KMS-11 (cell line): Measurements from ENCODE around the gene CRAMP1.
"Not testable (repeated sequence)": the region's sequence is repeated elsewhere in the genome, so short reads cannot be mapped to it uniquely, and the experiment has no call there.

Source experiments
- H2AFZ ChIP-seq: fragments of 200-600 bp; sonication (generic); 2 replicates; pipeline ENCODE4 v1.6.1; 2016; ENCODE audit warnings: antibody characterized with exemption, mixed run types, low read depth
- H3K27ac ChIP-seq: fragments of 200-600 bp; sonication (generic); 2 replicates; pipeline ENCODE4 v1.6.1; 2016; ENCODE audit warnings: mild to moderate bottlenecking, mixed run types
- H3K27me3 ChIP-seq: fragments of 200-600 bp; sonication (generic); 2 replicates; pipeline ENCODE4 v1.6.1; 2017; ENCODE audit warnings: mild to moderate bottlenecking, low read depth, mixed run types, moderate library complexity; ENCODE audit not compliant: insufficient read depth
- H3K36me3 ChIP-seq: fragments of 200-600 bp; sonication (generic); 2 replicates; pipeline ENCODE4 v1.6.1; 2017; ENCODE audit warnings: mild to moderate bottlenecking, mixed run types; ENCODE audit not compliant: insufficient read depth
- H3K4me1 ChIP-seq: fragments of 200-600 bp; sonication (generic); 2 replicates; pipeline ENCODE4 v1.6.1; 2016; ENCODE audit warnings: mild to moderate bottlenecking, low read depth, mixed run types; ENCODE audit not compliant: poor library complexity, severe bottlenecking
- H3K4me2 ChIP-seq: fragments of 200-600 bp; sonication (generic); 2 replicates; pipeline ENCODE4 v1.7.0; 2016; ENCODE audit warnings: mild to moderate bottlenecking, mixed run types
- H3K4me3 ChIP-seq: fragments of 200-600 bp; sonication (generic); IDR thresholded peaks from 2 replicates; pipeline ENCODE4 v1.6.1; 2017; ENCODE audit warnings: low read depth, low read length, mixed read lengths; ENCODE audit not compliant: insufficient read depth
- H3K79me2 ChIP-seq: fragments of 200-600 bp; sonication (generic); 2 replicates; pipeline ENCODE4 v1.6.1; 2016; ENCODE audit warnings: low read depth, mixed run types; ENCODE audit not compliant: insufficient read depth
- H3K9ac ChIP-seq: fragments of 200-600 bp; sonication (generic); 2 replicates; pipeline ENCODE4 v1.6.1; 2016; ENCODE audit warnings: mild to moderate bottlenecking, mixed run types
- H4K20me1 ChIP-seq: fragments of 200-600 bp; sonication (generic); 2 replicates; pipeline ENCODE4 v1.6.1; 2016; ENCODE audit warnings: mild to moderate bottlenecking, mixed run types; ENCODE audit not compliant: insufficient read depth
- CTCF ChIP-seq: fragments of 200-600 bp; sonication (generic); conservative IDR thresholded peaks from 2 replicates; pipeline ENCODE4 v1.6.1; 2017; ENCODE audit warnings: low read depth, mild to moderate bottlenecking, antibody characterized with exemption, low read length, moderate library complexity, mixed read lengths

Gene CRAMP1

DNA sequence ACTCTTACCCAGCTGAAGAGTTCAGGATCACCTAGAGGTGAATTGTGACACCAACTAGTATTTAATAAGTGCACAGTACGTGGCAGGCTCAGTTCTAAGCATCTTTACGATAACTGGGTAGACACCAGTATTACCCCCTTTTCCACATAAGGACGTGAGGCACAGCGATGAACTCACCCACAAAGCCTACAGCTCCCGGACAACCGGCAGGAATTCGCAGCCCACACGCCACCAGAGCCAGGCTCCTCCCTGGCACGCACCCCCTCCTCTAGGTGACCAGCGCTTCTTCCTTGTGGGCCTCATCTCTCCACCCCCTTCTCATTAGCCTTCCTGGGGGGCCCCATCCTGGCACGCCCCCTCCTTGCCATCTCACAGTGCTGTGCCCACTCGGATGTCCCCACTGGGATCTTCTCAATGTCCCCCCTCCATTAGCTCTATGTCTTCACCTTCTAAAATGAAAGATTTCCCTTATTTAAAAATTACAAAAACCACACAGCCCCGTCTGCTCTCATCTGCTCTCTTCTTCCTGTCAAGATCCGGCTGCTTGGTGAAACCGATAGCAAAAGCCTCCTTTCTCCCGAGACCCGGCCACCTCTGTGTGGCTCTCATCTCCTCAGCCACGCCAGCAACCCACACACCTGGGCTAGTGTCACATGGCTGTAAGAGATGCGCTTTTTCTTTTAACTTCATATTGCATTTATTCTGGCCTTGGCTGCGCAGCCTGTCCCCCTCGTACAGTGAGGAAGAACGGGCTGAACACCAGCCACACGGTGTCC lies 21.0 kb upstream of the CRAMP1 start:
- no peak overlapping the region for H2AFZ ChIP-seq
- H3K27me3 ChIP-seq: no peaks in the 10 kb centered on the region
- H3K9ac ChIP-seq: no peak overlapping the region
- TF ChIP-seq CTCF: no peak
- H3K4me3 ChIP-seq: no peak overlapping the region
- no peaks in the 10 kb centered on the region for H4K20me1 ChIP-seq
- H3K4me1 ChIP-seq: no peaks in the 10 kb centered on the region
- H3K79me2 ChIP-seq: no peaks in the 10 kb centered on the region
- H3K4me2 ChIP-seq: no peak overlapping the region
- H3K27ac ChIP-seq: no peak overlapping the region
- no peaks in the 10 kb centered on the region for H3K36me3 ChIP-seq

- Histone ChIP-seq H3K4me2 (no peak overlapping the region), H3K79me2 (no peaks in the 10 kb centered on the region), H4K20me1 (no peaks in the 10 kb centered on the region), H3K4me3 (no peak overlapping the region), H2AFZ (no peak overlapping the region), H3K36me3 (no peaks in the 10 kb centered on the region), H3K9ac (no peak overlapping the region), H3K27ac (no peak overlapping the region), H3K4me1 (no peaks in the 10 kb centered on the region), H3K27me3 (no peaks in the 10 kb centered on the region)
- TF ChIP-seq CTCF: no peak
Observed at GRCh38 chr16:1592446-1592845, 19.7 kb upstream of the CRAMP1 start.

- not testable (repeated sequence) for H3K9ac ChIP-seq, H3K4me1 ChIP-seq, H3K4me2 ChIP-seq, H3K79me2 ChIP-seq, H4K20me1 ChIP-seq, H3K27ac ChIP-seq, H2AFZ ChIP-seq, H3K36me3 ChIP-seq, H3K27me3 ChIP-seq, H3K4me3 ChIP-seq
Observed at GRCh38 chr16:1595511-1595910, 16.6 kb upstream of the CRAMP1 start.

GRCh38 chr16:1596516-1596915 lies 15.6 kb upstream of the CRAMP1 start:
- no peak for TF ChIP-seq CTCF
- no peak overlapping the region for H3K9ac ChIP-seq
- no peak overlapping the region for H3K4me2 ChIP-seq

GRCh38 chr16:1597154-1597553 lies 15.0 kb upstream of the CRAMP1 start:
- no peak overlapping the region for H3K4me3 ChIP-seq
- H3K36me3 ChIP-seq: no peaks in the 10 kb centered on the region
- no peaks in the 10 kb centered on the region for H3K79me2 ChIP-seq
- no peak overlapping the region for H3K9ac ChIP-seq
- H3K27ac ChIP-seq: no peak overlapping the region
- no peak for TF ChIP-seq CTCF
- H3K4me2 ChIP-seq: no peak overlapping the region
- H2AFZ ChIP-seq: no peak overlapping the region
- no peaks in the 10 kb centered on the region for H4K20me1 ChIP-seq
- no peaks in the 10 kb centered on the region for H3K27me3 ChIP-seq
- no peaks in the 10 kb centered on the region for H3K4me1 ChIP-seq

More at GRCh38 chr16:1596516-1596915, 15.6 kb upstream of the CRAMP1 start:
- H4K20me1 ChIP-seq: no peaks in the 10 kb centered on the region
- H3K4me1 ChIP-seq: no peaks in the 10 kb centered on the region
- no peak overlapping the region for H3K27ac ChIP-seq
- no peak overlapping the region for H2AFZ ChIP-seq
- H3K36me3 ChIP-seq: no peaks in the 10 kb centered on the region
- no peak overlapping the region for H3K4me3 ChIP-seq
- no peaks in the 10 kb centered on the region for H3K79me2 ChIP-seq
- H3K27me3 ChIP-seq: no peaks in the 10 kb centered on the region
